ENCODE data around the gene TRIM2. TPM values are rescaled to one million over a fixed set of nuclear protein-coding genes. Genes with fewer than 3 reads are reported as not detected.

TRIM2 gene
- total RNA-seq, 1 donor from 2014 or later: 51.8 TPM

GRCh38 chr4:153249199-153250041 lies 45.2 kb downstream of the TRIM2 start:
- TF ChIP-seq EZH2 (IDR thresholded peaks at IDR 0.05; ENCODE audit: insufficient read depth, low read length): no peak
- no peak for TF ChIP-seq CTCF (IDR thresholded peaks at IDR 0.05; ENCODE audit: insufficient read depth, low read depth, low read length)
- H4K20me1 ChIP-seq (ENCODE audit: insufficient read depth, low read length): no peaks in the 10 kb centered on the region
- H3K27ac ChIP-seq (ENCODE audit: low read depth, low read length): peak overlapping the region; percentile 77
- H3K9ac ChIP-seq (ENCODE audit: low read length): peak overlapping the region; percentile 81
- FAIRE-seq (no peak), DNase-seq (ENCODE audit: low read depth) (peak; percentile 56)
- peak overlapping the region; percentile 88 for H3K4me3 Mint-ChIP-seq (ENCODE audit: unreplicated experiment)
- peak overlapping the region; percentile 74 for H2AFZ ChIP-seq (ENCODE audit: low read depth, low read length)
- no peaks in the 10 kb centered on the region for H3K9me3 Mint-ChIP-seq (ENCODE audit: unreplicated experiment)
- H3K9me3 ChIP-seq (ENCODE audit: insufficient read depth, low read depth, low read length): no peaks in the 10 kb centered on the region
- no peaks in the 10 kb centered on the region for H3K27me3 Mint-ChIP-seq (ENCODE audit: low read depth, unreplicated experiment)
- no peaks in the 10 kb centered on the region for H3K36me3 ChIP-seq (ENCODE audit: insufficient read depth, low read length)
- H3K27ac Mint-ChIP-seq (ENCODE audit: unreplicated experiment): peak overlapping the region; percentile 96
- H3K4me3 ChIP-seq (ENCODE audit: insufficient read depth, low read depth, low read length): peak overlapping the region; percentile 73
- H3K27me3 ChIP-seq (ENCODE audit: insufficient read depth, low read length): no peaks in the 10 kb centered on the region
- peaks cover 9% of the 10 kb centered on the region for H3K36me3 Mint-ChIP-seq (ENCODE audit: low read depth, unreplicated experiment)
- H3K79me2 ChIP-seq (ENCODE audit: insufficient read depth, low read length): peaks cover 6% of the 10 kb centered on the region
- peaks cover 12% of the 10 kb centered on the region for H3K4me1 ChIP-seq (ENCODE audit: insufficient read depth, low read length)
- peak overlapping the region; percentile 92 for H3K4me2 ChIP-seq (ENCODE audit: low read length)
- peaks cover 12% of the 10 kb centered on the region for H3K4me1 Mint-ChIP-seq (ENCODE audit: low read depth, unreplicated experiment)

GRCh38 chr4:153252122-153252521 lies 47.9 kb downstream of the TRIM2 start:
- Histone ChIP-seq H3K4me2 (ENCODE audit: low read length) (no peak overlapping the region), H3K79me2 (ENCODE audit: insufficient read depth, low read length) (peaks cover 6% of the 10 kb centered on the region), H3K36me3 (ENCODE audit: insufficient read depth, low read length) (no peaks in the 10 kb centered on the region), H3K27me3 (ENCODE audit: insufficient read depth, low read length) (no peaks in the 10 kb centered on the region), H3K27ac (ENCODE audit: low read depth, low read length) (no peak overlapping the region), H4K20me1 (ENCODE audit: insufficient read depth, low read length) (no peaks in the 10 kb centered on the region), H2AFZ (ENCODE audit: low read depth, low read length) (no peak overlapping the region), H3K4me1 (ENCODE audit: insufficient read depth, low read length) (peaks cover 12% of the 10 kb centered on the region), H3K9ac (ENCODE audit: low read length) (no peak overlapping the region), H3K4me3 (ENCODE audit: insufficient read depth, low read depth, low read length) (no peak overlapping the region), H3K9me3 (ENCODE audit: insufficient read depth, low read depth, low read length) (no peaks in the 10 kb centered on the region)
- H3K9me3 Mint-ChIP-seq (ENCODE audit: unreplicated experiment): no peaks in the 10 kb centered on the region
- no peak for TF ChIP-seq CTCF (IDR thresholded peaks at IDR 0.05; ENCODE audit: insufficient read depth, low read depth, low read length)
- no peak for TF ChIP-seq EZH2 (IDR thresholded peaks at IDR 0.05; ENCODE audit: insufficient read depth, low read length)
- H3K4me3 Mint-ChIP-seq (ENCODE audit: unreplicated experiment): no peak overlapping the region
- no peak overlapping the region for H3K27ac Mint-ChIP-seq (ENCODE audit: unreplicated experiment)
- FAIRE-seq (no peak), DNase-seq (ENCODE audit: low read depth) (no peak)
- peaks cover 5% of the 10 kb centered on the region for H3K36me3 Mint-ChIP-seq (ENCODE audit: low read depth, unreplicated experiment)
- H3K27me3 Mint-ChIP-seq (ENCODE audit: low read depth, unreplicated experiment): no peaks in the 10 kb centered on the region
- H3K4me1 Mint-ChIP-seq (ENCODE audit: low read depth, unreplicated experiment): peaks cover 9% of the 10 kb centered on the region

- Histone ChIP-seq H3K4me2 (ENCODE audit: low read length) (no peak overlapping the region), H3K9me3 (ENCODE audit: insufficient read depth, low read depth, low read length) (no peaks in the 10 kb centered on the region), H3K27me3 (ENCODE audit: insufficient read depth, low read length) (no peaks in the 10 kb centered on the region), H3K4me1 (ENCODE audit: insufficient read depth, low read length) (peaks cover 8% of the 10 kb centered on the region), H3K27ac (ENCODE audit: low read depth, low read length) (no peak overlapping the region), H3K9ac (ENCODE audit: low read length) (no peak overlapping the region), H3K4me3 (ENCODE audit: insufficient read depth, low read depth, low read length) (no peak overlapping the region), H2AFZ (ENCODE audit: low read depth, low read length) (no peak overlapping the region), H3K36me3 (ENCODE audit: insufficient read depth, low read length) (no peaks in the 10 kb centered on the region), H3K79me2 (ENCODE audit: insufficient read depth, low read length) (peaks cover 11% of the 10 kb centered on the region), H4K20me1 (ENCODE audit: insufficient read depth, low read length) (no peaks in the 10 kb centered on the region)
- peak overlapping the region; percentile 5 for H3K27ac Mint-ChIP-seq (ENCODE audit: unreplicated experiment)
- FAIRE-seq: no peak
- peaks cover 3% of the 10 kb centered on the region for H3K36me3 Mint-ChIP-seq (ENCODE audit: low read depth, unreplicated experiment)
- no peak for DNase-seq (ENCODE audit: low read depth)
- H3K4me1 Mint-ChIP-seq (ENCODE audit: low read depth, unreplicated experiment): peaks cover 7% of the 10 kb centered on the region
- H3K27me3 Mint-ChIP-seq (ENCODE audit: low read depth, unreplicated experiment): no peaks in the 10 kb centered on the region
- TF ChIP-seq EZH2 (IDR thresholded peaks at IDR 0.05; ENCODE audit: insufficient read depth, low read length) (no peak), CTCF (IDR thresholded peaks at IDR 0.05; ENCODE audit: insufficient read depth, low read depth, low read length) (no peak)
- H3K4me3 Mint-ChIP-seq (ENCODE audit: unreplicated experiment): no peak overlapping the region
- H3K9me3 Mint-ChIP-seq (ENCODE audit: unreplicated experiment): no peaks in the 10 kb centered on the region
These were observed 51.0 kb downstream of the TRIM2 start for GRCh38 chr4:153255233-153255632.

Data from astrocyte (in vitro differentiated cells and primary cell).